AG09309 (cell line): ENCODE results near the gene LRRC45.
A peak's percentile ranks its signal among the peaks of the same experiment; 100 is the strongest.

ENCODE experiments used
- DNase-seq: peaks from one replicate; pipeline ENCODE4 v3.0.0-alpha.2; 2010; ENCODE audit warnings: low read depth
- H3K4me3 ChIP-seq: 2 replicates; pipeline ENCODE4 v1.5.1; 2011; ENCODE audit warnings: mild to moderate bottlenecking, low read depth, low read length, moderate library complexity; ENCODE audit not compliant: control insufficient read depth
- CTCF ChIP-seq: IDR thresholded peaks from 2 replicates; pipeline ENCODE4 v1.5.1; 2011; ENCODE audit warnings: mild to moderate bottlenecking, low read depth, low read length, inconsistent platforms; ENCODE audit not compliant: insufficient read depth, control insufficient read depth; ENCODE audit errors: missing control alignments

Gene LRRC45

DNA sequence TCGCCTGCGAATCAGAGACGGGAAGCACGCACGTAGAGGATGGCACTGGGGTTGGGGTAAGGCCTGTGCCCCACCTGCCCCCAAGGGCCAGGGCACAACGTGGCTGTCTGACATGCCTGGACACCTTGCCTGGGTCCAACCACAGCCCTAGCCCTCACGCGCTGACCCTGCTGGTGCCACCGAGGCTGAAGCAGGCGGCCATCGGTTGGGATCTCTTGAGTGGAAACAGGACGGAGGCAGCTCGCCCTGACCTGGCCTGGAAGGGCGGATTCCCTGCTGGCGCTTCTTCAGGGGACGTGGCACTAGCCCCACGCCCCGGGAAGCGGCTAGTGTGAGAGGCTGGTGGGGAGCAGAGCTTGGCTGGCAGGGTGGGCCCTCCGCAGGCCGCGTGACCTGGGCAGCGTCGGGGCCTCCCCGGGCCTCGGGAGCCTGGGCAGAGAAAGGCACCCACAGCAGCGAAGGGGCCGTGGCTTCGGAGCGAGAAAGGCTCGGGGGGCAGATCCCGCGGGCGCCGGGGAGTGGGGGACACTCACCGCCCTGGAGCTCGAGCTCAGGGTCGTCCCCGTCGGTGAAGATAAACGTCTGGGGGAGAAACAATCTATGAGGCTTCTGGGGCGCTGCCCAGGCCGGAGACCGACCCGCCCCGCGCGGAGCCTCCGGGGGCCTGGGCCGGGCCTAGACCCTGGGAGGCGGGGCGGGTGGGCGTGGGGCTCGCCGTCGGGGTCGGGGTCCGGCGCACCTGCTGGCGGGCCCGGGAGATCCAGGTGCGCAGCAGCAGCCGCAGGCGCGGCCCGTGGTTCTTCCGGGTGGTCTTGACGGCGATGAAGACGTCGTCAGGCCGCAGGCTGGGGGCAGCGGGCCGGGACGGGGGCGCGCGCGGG lies 27.9 kb downstream of the LRRC45 start:
- no peak for TF ChIP-seq CTCF
- no peak for DNase-seq
- H3K4me3 ChIP-seq: peak overlapping the region; percentile 74

GRCh38 chr17:82051776-82052637 lies 28.9 kb downstream of the LRRC45 start, which contains the start of the genes GPS1 and RFNG:
GPS1 (plus strand) TSS chr17:82051898; CDS start chr17:82051932, 34 bp downstream.
RFNG (minus strand) TSS chr17:82051811; CDS start chr17:82051766, 45 bp downstream.
- DNase-seq: no peak
- peak within 1 kb of the TSS; percentile 74 for H3K4me3 ChIP-seq
- TF ChIP-seq CTCF: no peak

GRCh38 chr17:82052638-82053059 lies 29.5 kb downstream of the LRRC45 start:
- TF ChIP-seq CTCF: no peak
- peak overlapping the region; percentile 74 for H3K4me3 ChIP-seq
- no peak for DNase-seq

DNA sequence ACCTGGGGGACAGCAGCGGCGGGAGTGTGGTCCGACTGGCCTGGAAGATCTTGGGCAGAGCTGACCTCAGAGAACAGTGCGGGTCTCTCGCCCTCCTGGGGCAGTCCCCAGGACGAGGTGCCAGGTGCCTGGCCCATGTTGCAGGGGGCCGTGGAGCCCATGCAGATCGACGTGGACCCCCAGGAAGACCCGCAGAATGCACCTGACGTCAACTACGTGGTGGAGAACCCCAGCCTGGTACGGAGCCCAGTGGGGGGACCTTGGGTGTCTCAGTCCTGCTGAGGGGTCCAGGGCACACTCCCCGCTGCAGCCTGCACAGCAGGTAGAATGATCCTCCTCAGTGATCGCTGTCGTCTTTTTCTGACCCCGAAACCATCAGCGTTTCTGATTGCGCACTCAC lies 30.0 kb downstream of the LRRC45 start:
- peak overlapping the region; percentile 74 for H3K4me3 ChIP-seq
- TF ChIP-seq CTCF: no peak
- no peak for DNase-seq

DNA sequence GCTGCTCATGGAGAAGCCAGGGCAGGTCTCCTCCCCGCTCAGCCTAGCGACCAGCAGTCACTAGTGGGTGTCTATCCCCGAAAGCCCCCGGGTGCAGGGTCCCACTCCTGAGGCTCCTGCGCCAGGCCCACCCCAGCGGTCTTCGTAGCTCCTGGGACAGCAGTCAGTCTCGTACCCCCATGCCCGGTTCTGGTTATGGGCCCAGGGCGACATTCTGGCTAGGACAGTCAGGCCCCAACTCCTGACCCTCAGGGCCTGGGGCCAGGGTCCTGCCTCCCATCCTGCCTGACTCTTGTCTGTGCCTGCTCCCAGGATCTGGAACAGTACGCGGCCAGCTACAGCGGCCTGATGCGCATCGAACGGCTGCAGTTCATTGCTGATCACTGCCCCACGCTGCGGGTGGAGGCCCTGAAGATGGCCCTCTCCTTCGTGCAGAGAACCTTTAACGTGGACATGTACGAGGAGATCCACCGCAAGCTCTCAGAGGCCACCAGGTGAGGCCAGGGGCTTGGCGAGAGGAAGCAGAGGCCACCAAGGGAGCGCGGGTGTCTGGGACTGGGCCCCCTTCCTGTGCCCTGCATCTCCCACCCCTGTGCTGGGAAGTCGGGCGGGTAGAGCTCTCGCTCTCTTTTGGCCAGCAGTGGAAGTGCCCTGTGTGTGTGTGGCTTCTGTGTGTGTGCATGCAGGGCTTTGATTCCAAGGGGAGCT lies 30.6 kb downstream of the LRRC45 start:
- DNase-seq: no peak
- no peak for TF ChIP-seq CTCF
- no peak overlapping the region for H3K4me3 ChIP-seq

DNA sequence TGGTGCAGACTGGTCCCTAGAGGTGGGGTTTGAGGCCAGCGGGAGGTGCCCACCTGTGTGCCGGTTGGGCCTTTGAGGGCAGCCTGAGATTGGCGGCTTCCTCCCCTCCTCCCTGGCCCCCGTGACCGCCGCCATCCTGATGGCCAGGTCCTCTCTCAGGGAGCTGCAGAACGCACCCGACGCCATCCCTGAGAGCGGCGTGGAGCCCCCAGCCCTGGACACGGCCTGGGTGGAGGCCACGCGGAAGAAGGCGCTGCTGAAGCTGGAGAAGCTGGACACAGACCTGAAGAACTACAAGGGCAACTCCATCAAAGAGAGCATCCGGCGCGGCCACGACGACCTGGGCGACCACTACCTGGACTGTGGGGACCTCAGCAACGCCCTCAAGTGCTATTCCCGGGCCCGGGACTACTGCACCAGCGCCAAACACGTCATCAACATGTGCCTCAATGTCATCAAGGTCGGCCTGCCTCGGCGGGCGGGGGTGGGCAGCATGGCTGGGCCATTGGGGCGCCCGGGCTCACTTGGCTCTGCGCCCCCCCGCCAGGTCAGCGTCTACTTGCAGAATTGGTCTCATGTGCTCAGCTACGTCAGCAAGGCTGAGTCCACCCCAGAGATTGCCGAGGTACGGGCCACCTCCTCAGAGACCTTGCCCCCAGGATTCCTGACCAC lies 31.4 kb downstream of the LRRC45 start:
- no peak for TF ChIP-seq CTCF
- no peak overlapping the region for H3K4me3 ChIP-seq
- DNase-seq: no peak
